HG03342 (cell line): ENCODE data around the gene INKA2.

Source experiments
- ATAC-seq: cut with Tn5 transposase; IDR thresholded peaks from one replicate; pipeline ENCODE4 v1.9.1; 2021; ENCODE audit warnings: mild to moderate bottlenecking, moderate library complexity; ENCODE audit not compliant: unreplicated experiment

The INKA2 gene

DNA sequence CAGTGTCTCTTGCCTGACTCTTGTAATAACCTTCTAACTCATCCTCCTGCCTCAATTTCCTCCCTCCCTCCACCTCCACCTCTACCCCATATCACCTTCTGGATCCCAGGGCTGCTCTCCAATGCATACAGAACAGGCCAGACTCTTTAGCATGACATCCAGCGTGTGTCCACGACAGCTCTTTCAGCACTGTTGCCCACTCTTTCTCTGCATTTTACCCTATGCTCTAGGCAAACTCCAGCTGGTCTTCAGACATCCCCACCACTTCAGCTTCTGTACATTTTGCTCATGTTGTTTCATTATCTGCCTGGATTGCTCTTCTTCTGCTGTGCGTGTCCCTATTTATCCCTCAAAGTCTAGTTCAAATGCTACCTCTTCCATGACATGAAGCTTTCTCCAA, 4.8 kb downstream of the INKA2 start:
- ATAC-seq: no peak

DNA sequence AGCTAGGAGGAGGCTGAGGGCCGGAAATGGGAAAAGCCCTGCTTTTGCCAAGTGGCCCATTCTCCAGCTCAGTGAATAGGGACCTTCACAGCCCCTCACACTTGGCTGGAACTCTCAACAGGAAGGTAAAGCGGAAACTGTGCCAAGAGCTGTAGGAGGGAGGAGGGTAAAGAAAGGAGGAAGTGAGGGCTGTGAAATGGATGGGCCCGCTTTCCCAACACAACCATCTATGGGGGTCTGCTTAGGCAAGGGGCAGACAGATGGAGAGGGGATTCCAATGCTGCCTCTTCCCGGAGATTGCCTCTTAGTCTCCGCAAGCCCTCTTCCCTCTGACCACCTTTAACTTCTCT, 5.2 kb downstream of the INKA2 start:
- no peak for ATAC-seq

GRCh38 chr1:111733183-111733991, 5.8 kb downstream of the INKA2 start:
- no peak for ATAC-seq

GRCh38 chr1:111732718-111733117, 6.5 kb downstream of the INKA2 start:
- no peak for ATAC-seq

DNA sequence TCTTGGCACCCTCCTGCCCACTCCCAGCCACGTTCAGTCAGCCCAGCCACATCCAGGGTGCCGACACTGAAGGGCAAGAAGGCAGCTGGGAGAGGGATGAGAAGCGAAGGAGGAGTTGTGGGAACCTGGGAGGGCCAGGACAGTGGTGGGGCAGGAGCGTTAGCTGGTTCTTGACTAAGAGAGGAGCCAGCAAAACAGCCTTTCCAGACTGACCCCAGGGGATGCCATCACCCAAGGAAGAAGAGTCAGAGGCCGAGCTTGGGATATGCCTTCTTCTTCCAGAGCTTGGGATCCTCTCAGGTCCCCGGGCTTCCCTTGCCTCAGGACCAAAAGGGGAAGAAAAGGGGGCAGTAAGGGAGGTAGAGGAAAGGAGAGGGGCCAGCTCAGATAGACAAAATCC, 7.2 kb downstream of the INKA2 start:
- ATAC-seq: no peak

GRCh38 chr1:111730706-111731105, 8.5 kb downstream of the INKA2 start:
- ATAC-seq: no peak

- no peak for ATAC-seq
Measured at GRCh38 chr1:111729946-111730681, 9.1 kb downstream of the INKA2 start.

GRCh38 chr1:111729271-111729921, 9.8 kb downstream of the INKA2 start:
- no peak for ATAC-seq

DNA sequence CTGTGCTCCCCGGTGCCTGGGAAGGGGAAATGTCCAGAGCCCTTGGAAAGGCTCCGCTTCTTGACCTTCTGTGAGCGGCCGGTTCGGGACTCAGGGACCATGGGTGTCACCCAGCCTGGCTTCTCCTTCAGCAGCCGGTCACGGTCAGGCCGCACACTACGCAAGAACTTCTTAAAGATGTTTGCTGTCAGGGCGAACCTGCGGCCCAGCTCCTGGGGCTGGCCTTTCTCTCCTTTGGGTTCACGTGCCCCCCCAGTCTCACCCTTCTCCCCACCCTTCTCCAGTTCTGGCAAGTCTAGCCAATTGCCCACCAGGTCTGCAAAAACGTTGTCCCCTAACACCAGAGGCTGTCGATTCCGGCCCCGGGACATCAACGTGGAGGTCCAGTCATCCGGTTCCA, 12.1 kb downstream of the INKA2 start:
- ATAC-seq: no peak

- ATAC-seq: no peak
Measured at GRCh38 chr1:111725192-111725591, 14.0 kb downstream of the INKA2 start.

- no peak for ATAC-seq
Measured at GRCh38 chr1:111723871-111724270, 15.3 kb downstream of the INKA2 start.

DNA sequence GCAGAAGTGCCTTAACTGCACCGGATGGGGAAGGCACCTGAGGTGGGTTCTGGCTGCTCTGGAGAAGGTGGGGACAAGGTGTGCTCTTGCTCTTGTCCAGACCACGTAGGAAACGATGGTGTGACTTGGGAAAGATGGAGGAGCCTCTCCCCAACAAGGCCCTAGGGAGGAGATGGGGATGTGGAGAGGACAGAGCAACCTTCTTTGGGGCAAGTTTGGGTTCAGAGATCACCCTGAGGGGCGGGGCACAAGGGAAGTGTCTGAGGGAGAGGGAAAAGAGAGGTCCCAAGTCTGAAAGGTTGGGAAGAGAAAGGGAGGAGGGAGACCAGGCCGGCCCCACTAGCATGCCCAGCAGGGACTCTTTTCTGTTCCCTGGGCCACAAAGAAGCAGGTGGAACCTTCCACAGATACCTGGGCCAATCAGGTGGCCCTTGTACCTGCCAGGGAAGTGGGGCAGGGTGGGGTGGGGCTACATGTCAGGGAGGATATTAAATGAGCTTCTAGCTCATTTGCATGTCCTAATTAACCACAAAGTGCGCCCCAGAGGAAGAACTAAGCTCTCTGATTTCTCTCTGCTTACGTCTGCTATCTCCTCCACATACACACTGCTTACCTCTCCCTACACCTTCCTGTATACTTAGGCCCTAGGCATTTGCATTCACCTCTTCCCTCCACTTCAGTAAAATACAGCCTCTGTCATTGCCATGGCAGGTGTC, 15.9 kb downstream of the INKA2 start:
- no peak for ATAC-seq

DNA sequence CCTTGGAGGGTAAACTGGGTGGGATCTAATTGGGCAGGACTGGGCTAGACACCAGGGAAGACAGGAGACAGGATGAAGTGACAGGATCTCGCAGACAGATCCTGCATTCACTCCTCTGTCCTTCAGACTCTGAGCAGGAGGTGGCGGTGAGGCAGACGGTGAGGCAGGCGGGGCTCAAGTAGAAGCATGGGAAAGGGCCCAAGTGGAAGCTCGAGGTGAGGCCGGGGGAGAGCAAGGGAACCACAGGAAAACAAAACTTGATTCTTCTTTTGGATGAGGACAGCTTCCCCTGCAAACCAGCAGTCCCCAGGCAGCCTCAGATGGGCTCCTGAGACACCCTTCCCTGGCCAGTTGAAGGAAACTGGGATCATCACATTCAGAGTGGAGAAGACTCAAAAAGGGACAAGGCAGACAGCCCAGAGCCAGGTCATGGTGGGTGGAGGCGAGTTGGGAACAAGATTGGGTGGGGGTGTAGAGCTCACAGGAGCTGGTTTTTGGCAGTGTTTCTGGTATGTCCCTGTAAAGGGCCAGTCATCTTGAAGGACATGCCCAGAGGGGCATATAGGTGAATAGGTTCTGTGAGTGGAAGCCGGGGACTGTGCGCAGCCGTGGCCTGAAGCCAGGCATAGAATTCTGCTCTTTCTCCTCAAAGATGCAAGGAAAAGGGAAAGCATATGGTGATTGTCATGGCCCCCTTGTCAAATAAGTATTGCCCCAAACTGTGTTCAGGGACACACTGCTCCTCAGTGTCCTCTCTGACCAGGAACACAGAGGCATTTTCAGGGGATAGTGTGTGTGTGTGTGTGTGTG, 18.0 kb downstream of the INKA2 start:
- ATAC-seq: no peak

- ATAC-seq: no peak
Measured at GRCh38 chr1:111720274-111720976, 18.8 kb downstream of the INKA2 start.

- ATAC-seq: no peak
Measured at GRCh38 chr1:111719674-111720132, 19.5 kb downstream of the INKA2 start.

GRCh38 chr1:111719135-111719534, 20.1 kb downstream of the INKA2 start:
- no peak for ATAC-seq

- ATAC-seq: no peak
Measured at GRCh38 chr1:111717450-111717849, 21.7 kb downstream of the INKA2 start.

- no peak for ATAC-seq
Measured at GRCh38 chr1:111716333-111716732, 22.9 kb downstream of the INKA2 start.

DNA sequence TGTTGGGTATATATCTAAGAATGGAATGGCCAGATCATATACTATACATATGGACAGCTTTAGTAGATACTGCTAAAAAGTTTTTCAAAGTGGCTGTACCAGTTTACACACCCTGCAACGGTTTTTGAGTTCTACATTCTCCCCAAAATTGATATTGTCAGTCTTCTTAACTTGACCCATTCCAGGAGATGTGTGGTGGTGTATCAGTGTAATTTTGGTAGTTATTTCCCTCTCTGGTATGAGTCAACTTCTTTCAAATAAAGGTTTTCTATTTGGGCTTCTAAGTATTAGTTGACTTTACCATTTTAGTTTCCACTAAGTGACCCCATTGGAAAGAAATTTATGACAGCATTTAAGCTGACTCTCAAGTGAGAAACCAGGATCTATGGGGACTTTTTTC, 29.2 kb downstream of the INKA2 start:
- no peak for ATAC-seq

DNA sequence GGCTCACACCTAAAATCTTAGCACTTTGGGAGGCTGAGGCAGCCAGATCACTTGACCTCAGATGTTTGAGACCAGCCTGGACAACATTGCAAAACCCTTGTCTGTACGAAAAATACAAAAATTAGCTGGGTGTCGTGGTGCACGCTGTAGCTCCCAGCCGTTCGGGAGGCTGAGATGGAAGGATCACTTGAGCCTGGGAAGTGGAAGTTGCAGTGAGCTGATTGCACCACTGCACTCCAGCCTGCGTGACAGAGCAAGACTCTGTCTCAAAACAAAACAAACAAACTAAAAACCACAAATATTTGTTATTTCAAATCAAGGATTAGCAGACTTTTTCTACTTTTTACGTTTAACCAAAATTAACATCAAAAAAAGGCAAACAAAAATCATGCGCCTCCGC, 31.3 kb downstream of the INKA2 start:
- ATAC-seq: no peak
